Nucleus accumbens (tissue), 56 donors: Measurements from ENCODE around the gene PROSER3.
"Not testable (repeated sequence)": the region's sequence is repeated elsewhere in the genome, so short reads cannot be mapped to it uniquely, and the experiment has no call there.

ENCODE experiments used
- DNase-seq, 56 donors: peaks; one replicate each; lab custom pipeline; 2025; lab: John Stamatoyannopoulos, UW

The PROSER3 gene

GRCh38 chr19:35721374-35721773 lies 36.6 kb upstream of the PROSER3 start:
- no peak for DNase-seq

- DNase-seq: no peak
Measured at GRCh38 chr19:35722461-35722860, 35.5 kb upstream of the PROSER3 start.

- DNase-seq: no peak
Measured at GRCh38 chr19:35722897-35723296, 35.1 kb upstream of the PROSER3 start.

- DNase-seq: no peak
Measured at GRCh38 chr19:35723671-35724070, 34.3 kb upstream of the PROSER3 start.

- DNase-seq: not testable (repeated sequence)
Measured at GRCh38 chr19:35724132-35724531, 33.8 kb upstream of the PROSER3 start.

- no peak for DNase-seq
Measured at GRCh38 chr19:35724560-35724959, 33.4 kb upstream of the PROSER3 start.

- no peak for DNase-seq
Measured at GRCh38 chr19:35725216-35725861, 32.6 kb upstream of the PROSER3 start.

- DNase-seq: no peak
Measured at GRCh38 chr19:35727053-35727955, 30.7 kb upstream of the PROSER3 start.

- DNase-seq: no peak
Measured at GRCh38 chr19:35727956-35728706, 29.8 kb upstream of the PROSER3 start.

GRCh38 chr19:35729021-35729420 lies 29.0 kb upstream of the PROSER3 start:
- no peak for DNase-seq

GRCh38 chr19:35729763-35730162 lies 28.2 kb upstream of the PROSER3 start:
- DNase-seq: no peak

GRCh38 chr19:35730326-35730725 lies 27.6 kb upstream of the PROSER3 start:
- DNase-seq: no peak

- DNase-seq: no peak
Measured at GRCh38 chr19:35731353-35731752, 26.6 kb upstream of the PROSER3 start.

GRCh38 chr19:35731779-35732405 lies 26.1 kb upstream of the PROSER3 start:
- DNase-seq: no peak

- no peak for DNase-seq
Measured at GRCh38 chr19:35732540-35733179, 25.3 kb upstream of the PROSER3 start.

GRCh38 chr19:35733180-35734125 lies 24.5 kb upstream of the PROSER3 start:
- DNase-seq: no peak

- no peak for DNase-seq
Measured at GRCh38 chr19:35734273-35734672, 23.7 kb upstream of the PROSER3 start.

- no peak for DNase-seq
Measured at GRCh38 chr19:35734889-35735288, 23.1 kb upstream of the PROSER3 start.
